Measurements from ENCODE around the gene PHF21A. TPM values are rescaled to one million over a fixed set of nuclear protein-coding genes. Genes with fewer than 3 reads are reported as not detected.

The PHF21A gene
- total RNA-seq, 1 experiment from 2014 or later: 8.2 TPM

- CTCF ChIA-PET: no interaction called here
- Histone ChIP-seq H3K4me1 (ENCODE audit: insufficient read depth, low read length) (0 out of 2 replicates have a peak, but pooled peaks cover 4% of the 10 kb centered on the region), H3K9me3 (ENCODE audit: low read length) (no peaks in the 10 kb centered on the region), H3K4me3 (ENCODE audit: low read length) (no peak overlapping the region), H3K36me3 (ENCODE audit: low read depth, low read length) (no peaks in the 10 kb centered on the region), H3K9me2 (replicated peaks; ENCODE audit: low read length) (no peaks in the 10 kb centered on the region), H3K27me3 (ENCODE audit: low read length) (no peaks in the 10 kb centered on the region), H4K20me1 (ENCODE audit: low read length) (no peaks in the 10 kb centered on the region), H3F3A (ENCODE audit: low read length, unreplicated experiment) (no peaks in the 10 kb centered on the region), H3K9ac (ENCODE audit: low read length) (no peak overlapping the region), H3K4me2 (ENCODE audit: low read length) (no peak overlapping the region), H2AFZ (ENCODE audit: low read length) (no peak overlapping the region), H3K27ac (ENCODE audit: low read length) (no peak overlapping the region), H3K79me2 (ENCODE audit: low read length) (no peaks in the 10 kb centered on the region)
- ATAC-seq (no peak), DNase-seq (no peak)
- BruUV-seq (replicated peaks): no TSS peak
- intact Hi-C loops (cut with micrococcal nuclease): no loop called here
- POLR2A ChIA-PET (ENCODE audit: unreplicated experiment): no interaction called here
- TF ChIP-seq, protein P1, sequence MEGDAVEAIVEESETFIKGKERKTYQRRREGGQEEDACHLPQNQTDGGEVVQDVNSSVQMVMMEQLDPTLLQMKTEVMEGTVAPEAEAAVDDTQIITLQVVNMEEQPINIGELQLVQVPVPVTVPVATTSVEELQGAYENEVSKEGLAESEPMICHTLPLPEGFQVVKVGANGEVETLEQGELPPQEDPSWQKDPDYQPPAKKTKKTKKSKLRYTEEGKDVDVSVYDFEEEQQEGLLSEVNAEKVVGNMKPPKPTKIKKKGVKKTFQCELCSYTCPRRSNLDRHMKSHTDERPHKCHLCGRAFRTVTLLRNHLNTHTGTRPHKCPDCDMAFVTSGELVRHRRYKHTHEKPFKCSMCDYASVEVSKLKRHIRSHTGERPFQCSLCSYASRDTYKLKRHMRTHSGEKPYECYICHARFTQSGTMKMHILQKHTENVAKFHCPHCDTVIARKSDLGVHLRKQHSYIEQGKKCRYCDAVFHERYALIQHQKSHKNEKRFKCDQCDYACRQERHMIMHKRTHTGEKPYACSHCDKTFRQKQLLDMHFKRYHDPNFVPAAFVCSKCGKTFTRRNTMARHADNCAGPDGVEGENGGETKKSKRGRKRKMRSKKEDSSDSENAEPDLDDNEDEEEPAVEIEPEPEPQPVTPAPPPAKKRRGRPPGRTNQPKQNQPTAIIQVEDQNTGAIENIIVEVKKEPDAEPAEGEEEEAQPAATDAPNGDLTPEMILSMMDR (conservative IDR thresholded peaks at IDR 0.05; ENCODE audit: low read depth, low read length): no peak
- no peak for TF ChIP-seq EZH2phosphoT487 (IDR thresholded peaks at IDR 0.05; ENCODE audit: borderline replicate concordance, low read length)
- TF ChIP-seq EZH2 (IDR thresholded peaks at IDR 0.05; ENCODE audit: low read length, unreplicated experiment): no peak
These were observed 225.5 kb downstream of the PHF21A start for GRCh38 chr11:45895553-45896259.

DNA sequence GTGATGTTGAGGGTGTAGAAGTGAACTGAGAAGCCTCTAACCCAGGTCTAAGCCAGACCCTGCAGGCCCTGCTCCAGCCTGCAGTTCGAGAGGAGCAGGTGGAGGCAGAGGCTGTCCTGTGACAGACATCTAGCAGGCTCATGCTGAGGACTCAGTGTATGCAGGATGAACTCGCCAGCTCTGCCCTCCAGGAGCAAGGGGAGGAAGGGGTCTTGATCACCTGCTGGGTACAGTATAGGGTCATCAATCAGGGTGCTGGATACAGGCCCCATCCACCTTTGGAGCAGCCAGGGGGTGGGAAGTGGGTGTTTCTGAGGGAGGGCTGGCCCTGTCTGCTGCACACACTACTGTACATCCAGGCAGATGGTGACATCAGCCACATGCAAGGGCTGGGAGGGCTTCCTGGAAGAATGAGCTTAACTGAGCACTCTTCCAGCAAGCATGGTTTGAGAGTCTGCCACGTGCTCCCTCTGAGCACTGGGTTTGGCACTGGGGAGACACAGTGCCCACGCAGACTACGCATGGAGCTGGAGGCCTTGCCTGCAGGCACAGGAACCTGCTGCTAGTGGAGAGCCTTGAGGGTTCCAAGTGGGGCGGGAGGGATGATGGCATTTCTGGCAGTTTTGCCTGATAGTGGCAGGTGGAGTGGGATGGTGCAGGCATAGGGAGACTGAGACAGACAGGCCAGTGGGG is 226.6 kb downstream of the PHF21A start:
- H3K4me2 ChIP-seq (ENCODE audit: low read length): no peak overlapping the region
- no peaks in the 10 kb centered on the region for H3K9me3 ChIP-seq (ENCODE audit: low read length)
- H3K4me3 ChIP-seq (ENCODE audit: low read length): no peak overlapping the region
- no peak overlapping the region for H3K9ac ChIP-seq (ENCODE audit: low read length)
- intact Hi-C loops (cut with micrococcal nuclease): no loop called here
- H2AFZ ChIP-seq (ENCODE audit: low read length): no peak overlapping the region
- H3F3A ChIP-seq (ENCODE audit: low read length, unreplicated experiment): no peaks in the 10 kb centered on the region
- no peak overlapping the region for H3K27ac ChIP-seq (ENCODE audit: low read length)
- no peak for ATAC-seq
- no peaks in the 10 kb centered on the region for H3K4me1 ChIP-seq (ENCODE audit: insufficient read depth, low read length)
- TF ChIP-seq, protein P1 (conservative IDR thresholded peaks at IDR 0.05; ENCODE audit: low read depth, low read length): no peak
- TF ChIP-seq EZH2 (IDR thresholded peaks at IDR 0.05; ENCODE audit: low read length, unreplicated experiment): no peak
- no peak for TF ChIP-seq EZH2phosphoT487 (IDR thresholded peaks at IDR 0.05; ENCODE audit: borderline replicate concordance, low read length)
- DNase-seq: no peak
- no peaks in the 10 kb centered on the region for H3K79me2 ChIP-seq (ENCODE audit: low read length)
- ChIA-PET CTCF (no interaction called here), POLR2A (ENCODE audit: unreplicated experiment) (no interaction called here)
- no peaks in the 10 kb centered on the region for H3K9me2 ChIP-seq (replicated peaks; ENCODE audit: low read length)
- no peaks in the 10 kb centered on the region for H3K27me3 ChIP-seq (ENCODE audit: low read length)
- H3K36me3 ChIP-seq (ENCODE audit: low read depth, low read length): no peaks in the 10 kb centered on the region
- no peaks in the 10 kb centered on the region for H4K20me1 ChIP-seq (ENCODE audit: low read length)
- BruUV-seq (replicated peaks): no TSS peak

GRCh38 chr11:45892856-45893255 is 228.4 kb downstream of the PHF21A start:
- Histone ChIP-seq H3F3A (ENCODE audit: low read length, unreplicated experiment) (no peaks in the 10 kb centered on the region), H3K4me2 (ENCODE audit: low read length) (no peak overlapping the region), H3K9me3 (ENCODE audit: low read length) (no peaks in the 10 kb centered on the region), H3K4me3 (ENCODE audit: low read length) (no peak overlapping the region), H3K79me2 (ENCODE audit: low read length) (no peaks in the 10 kb centered on the region), H3K9me2 (replicated peaks; ENCODE audit: low read length) (no peaks in the 10 kb centered on the region), H3K27ac (ENCODE audit: low read length) (no peak overlapping the region), H3K9ac (ENCODE audit: low read length) (no peak overlapping the region), H3K4me1 (ENCODE audit: insufficient read depth, low read length) (no peaks in the 10 kb centered on the region), H3K36me3 (ENCODE audit: low read depth, low read length) (no peaks in the 10 kb centered on the region), H2AFZ (ENCODE audit: low read length) (no peak overlapping the region), H4K20me1 (ENCODE audit: low read length) (no peaks in the 10 kb centered on the region), H3K27me3 (ENCODE audit: low read length) (no peaks in the 10 kb centered on the region)
- TF ChIP-seq EZH2 (IDR thresholded peaks at IDR 0.05; ENCODE audit: low read length, unreplicated experiment) (no peak), EZH2phosphoT487 (IDR thresholded peaks at IDR 0.05; ENCODE audit: borderline replicate concordance, low read length) (no peak)
- TF ChIP-seq, protein P1 (conservative IDR thresholded peaks at IDR 0.05; ENCODE audit: low read depth, low read length): no peak
- no peak for DNase-seq
- ChIA-PET CTCF (no interaction called here), POLR2A (ENCODE audit: unreplicated experiment) (no interaction called here)
- no peak for ATAC-seq
- intact Hi-C loops (cut with micrococcal nuclease): no loop called here
- no TSS peak for BruUV-seq (replicated peaks)
